GM04503 (cell line): ENCODE results near the gene PXK.
"Not testable (repeated sequence)": the region's sequence is repeated elsewhere in the genome, so short reads cannot be mapped to it uniquely, and the experiment has no call there.

ENCODE experiments used
- DNase-seq: peaks from one replicate; pipeline ENCODE4 v3.0.0-alpha.2; 2012; ENCODE audit warnings: low read depth

The PXK gene

GRCh38 chr3:58419780-58420507 is 87.3 kb downstream of the PXK start:
- no peak for DNase-seq

GRCh38 chr3:58421004-58421403 is 88.3 kb downstream of the PXK start:
- DNase-seq, result no peak

- no peak for DNase-seq
Measured at GRCh38 chr3:58422756-58423325, 90.1 kb downstream of the PXK start.

- no peak for DNase-seq
Measured at GRCh38 chr3:58424613-58425012, 91.9 kb downstream of the PXK start.

- no peak for DNase-seq
Measured at GRCh38 chr3:58425782-58426181, 93.1 kb downstream of the PXK start.

GRCh38 chr3:58427661-58428361 is 95.1 kb downstream of the PXK start:
- no peak for DNase-seq

- no peak for DNase-seq
Measured at GRCh38 chr3:58429657-58430056, 97.0 kb downstream of the PXK start.

GRCh38 chr3:58432905-58433304 is 100.2 kb downstream of the PXK start:
- DNase-seq, result no peak

GRCh38 chr3:58433400-58434167 is 100.9 kb downstream of the PXK start, which contains the start of gene PDHB:
Gene PDHB, minus strand, starts transcription at chr3:58433832. Its CDS starts 23 bp downstream, at chr3:58433809.
- peak; percentile 59 for DNase-seq

- DNase-seq, result no peak
Measured at GRCh38 chr3:58434168-58434504, 101.4 kb downstream of the PXK start.

GRCh38 chr3:58434511-58434910 is 101.8 kb downstream of the PXK start:
- no peak for DNase-seq

- DNase-seq, result peak; percentile 76
Measured at GRCh38 chr3:58434990-58435389, 102.3 kb downstream of the PXK start.

- not testable (repeated sequence) for DNase-seq
Measured at GRCh38 chr3:58437276-58437675, 104.6 kb downstream of the PXK start.

GRCh38 chr3:58440996-58441355 is 108.3 kb downstream of the PXK start:
- DNase-seq, result not testable (repeated sequence)

GRCh38 chr3:58441514-58442450 is 109.1 kb downstream of the PXK start:
- no peak for DNase-seq

- DNase-seq, result no peak
Measured at GRCh38 chr3:58452176-58452575, 119.5 kb downstream of the PXK start.

- DNase-seq, result no peak
Measured at GRCh38 chr3:58459160-58459559, 126.5 kb downstream of the PXK start.

GRCh38 chr3:58462829-58463180 is 130.1 kb downstream of the PXK start:
- DNase-seq, result no peak

- peak; percentile 44 for DNase-seq
Measured at GRCh38 chr3:58463181-58463941, 130.7 kb downstream of the PXK start.

GRCh38 chr3:58463942-58464271 is 131.2 kb downstream of the PXK start:
- no peak for DNase-seq

GRCh38 chr3:58464866-58465265 is 132.2 kb downstream of the PXK start:
- no peak for DNase-seq
